CD4-positive, alpha-beta memory T cell (primary cell): ENCODE data around the gene WNT8A. TPM values are rescaled to one million over a fixed set of nuclear protein-coding genes. Genes with fewer than 3 reads are reported as not detected.
A peak's percentile ranks its signal among the peaks of the same experiment; 100 is the strongest.
"Not testable (repeated sequence)": the region's sequence is repeated elsewhere in the genome, so short reads cannot be mapped to it uniquely, and the experiment has no call there.

ENCODE experiments used
- CTCF ChIA-PET: fragments of 350-600 bp; sonication (Branson Sonifier 250); formaldehyde crosslinking; loops from one replicate; lab custom pipeline; 2021; ENCODE audit warnings: inconsistent platforms; ENCODE audit not compliant: partially characterized antibody; lab: Charles Lee
- POLR2A ChIA-PET: fragments of 350-600 bp; sonication (Branson Sonifier 250); formaldehyde crosslinking; loops from one replicate; lab custom pipeline; 2021; ENCODE audit not compliant: partially characterized antibody; lab: Charles Lee
- DNase-seq, 5 donors: peaks; one replicate each; pipeline versions ENCODE4 v3.0.0 to v3.0.0-alpha.2; 2020 to 2022; ENCODE audit warnings: mixed read lengths in 1 of 5
- H3K27ac ChIP-seq: one replicate; pipeline ENCODE4 v1.7.0; 2013; ENCODE audit warnings: low read depth, low read length
- H3K27me3 ChIP-seq: 2 replicates; pipeline ENCODE4 v1.7.0; 2013; ENCODE audit warnings: mild to moderate bottlenecking, low read length, moderate library complexity; ENCODE audit not compliant: insufficient read depth
- H3K36me3 ChIP-seq: 2 replicates; pipeline ENCODE4 v1.7.0; 2013; ENCODE audit warnings: mild to moderate bottlenecking, low read length, moderate library complexity; ENCODE audit not compliant: insufficient read depth
- H3K4me1 ChIP-seq: 2 replicates; pipeline ENCODE4 v1.7.0; 2013; ENCODE audit warnings: mild to moderate bottlenecking, low read length, moderate library complexity; ENCODE audit not compliant: insufficient read depth
- H3K4me3 ChIP-seq, 2 donors: one replicate each; pipeline ENCODE4 v1.7.0; 2013; ENCODE audit warnings: low read length in 2 of 2, mild to moderate bottlenecking in 1 of 2
- H3K9me3 ChIP-seq, 2 donors: one replicate each; pipeline ENCODE4 v1.7.0; 2013; ENCODE audit warnings: low read length in 2 of 2, control low read depth in 1 of 2; ENCODE audit not compliant: control insufficient read depth in 1 of 2
- H3K27ac Mint-ChIP-seq, 7 donors: one replicate each; pipeline ENCODE4 v1.8.0; 2020 to 2021; ENCODE audit warnings: mixed read lengths in 7 of 7, mild to moderate bottlenecking in 6 of 7, inconsistent platforms in 3 of 7, moderate library complexity in 3 of 7
- H3K27me3 Mint-ChIP-seq, 2 donors: one replicate each; pipeline ENCODE4 v1.8.0; 2020 to 2021; ENCODE audit warnings: mixed read lengths in 2 of 2
- H3K36me3 Mint-ChIP-seq, 2 donors: one replicate each; pipeline ENCODE4 v1.8.0; 2020 to 2021; ENCODE audit warnings: mixed read lengths in 2 of 2, inconsistent platforms in 1 of 2, mild to moderate bottlenecking in 1 of 2
- H3K4me1 Mint-ChIP-seq, 4 donors: one replicate each; pipeline ENCODE4 v1.8.0; 2020 to 2021; ENCODE audit warnings: mixed read lengths in 4 of 4, mild to moderate bottlenecking in 1 of 4
- H3K4me3 Mint-ChIP-seq, 8 donors: one replicate each; pipeline ENCODE4 v1.8.0; 2020 to 2021; ENCODE audit warnings: mixed read lengths in 8 of 8, mild to moderate bottlenecking in 7 of 8, moderate library complexity in 6 of 8, inconsistent platforms in 3 of 8
- H3K9me3 Mint-ChIP-seq, 8 donors: one replicate each; pipeline ENCODE4 v1.8.0; 2020 to 2021; ENCODE audit warnings: mixed read lengths in 8 of 8, mild to moderate bottlenecking in 5 of 8, inconsistent platforms in 3 of 8, moderate library complexity in 1 of 8
- intact Hi-C: fragments of 100-400 bp; cut with micrococcal nuclease; formaldehyde crosslinking; loops from one replicate; pipeline ENCODE4 v1.15.1; 2023
- polyA plus RNA-seq, 2 donors: library from polyadenylated mRNA; unstranded; fragments of 300-500 nt; fragmentation: Illumina TruSeq; gene quantifications; one replicate each; pipeline ENCODE4 v1.2.3, GENCODE V29; 2021
- total RNA-seq, 2 experiments: library from RNA; stranded (reverse); gene quantifications; one replicate each; pipeline ENCODE4 v1.2.3, GENCODE V29; 2021

Gene WNT8A
- total and polyA plus RNA-seq, 4 experiments from 2014 or later, result 0.22 TPM; not detected in 3

GRCh38 chr5:138051441-138052296, 32.2 kb upstream of the WNT8A start:
- H3K27ac ChIP-seq, result no peak overlapping the region
- no peak for DNase-seq
- no peaks in the 10 kb centered on the region for H3K36me3 Mint-ChIP-seq
- CTCF ChIA-PET, result interaction anchor here (0.8 kb wide), 1 partner anchor 16 kb away, joined by 3 read pairs; no protein-coding TSS in a partner anchor
- no peaks in the 10 kb centered on the region for H3K36me3 ChIP-seq
- no peaks in the 10 kb centered on the region for H3K9me3 Mint-ChIP-seq
- H3K9me3 ChIP-seq, result no peaks in the 10 kb centered on the region
- intact Hi-C loops, result no loop called here
- POLR2A ChIA-PET, result no interaction called here
- no peaks in the 10 kb centered on the region for H3K4me1 ChIP-seq
- H3K27ac Mint-ChIP-seq, result no peak overlapping the region
- H3K4me3 Mint-ChIP-seq, result no peak overlapping the region
- peaks cover 0 to 1% of the 10 kb centered on the region in 2 donors for H3K27me3 Mint-ChIP-seq
- H3K4me1 Mint-ChIP-seq, result peaks cover 2 to 11% (median 7%) of the 10 kb centered on the region in 4 donors
- no peaks in the 10 kb centered on the region for H3K27me3 ChIP-seq
- H3K4me3 ChIP-seq, result no peak overlapping the region

- DNase-seq, H3K4me3 ChIP-seq, H3K27me3 ChIP-seq, H3K4me3 Mint-ChIP-seq, H3K9me3 ChIP-seq, H3K27ac ChIP-seq, intact Hi-C loops, H3K36me3 Mint-ChIP-seq, H3K9me3 Mint-ChIP-seq, POLR2A ChIA-PET, H3K4me1 ChIP-seq, H3K36me3 ChIP-seq, H3K27me3 Mint-ChIP-seq, H3K27ac Mint-ChIP-seq: not testable (repeated sequence)
- H3K4me1 Mint-ChIP-seq, result peaks cover 2 to 11% (median 7%) of the 10 kb centered on the region in 4 donors
- CTCF ChIA-PET, result interaction anchor here (1.6 to 1.8 kb wide), 2 partner anchors 16 to 310 kb away, joined by 3 to 5 read pairs; no protein-coding TSS in a partner anchor
Measured at GRCh38 chr5:138052718-138053117, 31.1 kb upstream of the WNT8A start.

- CTCF ChIA-PET, result interaction anchor here (1.1 to 1.8 kb wide), 3 partner anchors 16 to 311 kb away, joined by 3 to 5 read pairs (median 3); no protein-coding TSS in a partner anchor
- peak overlapping the region in 1 of 7 donors; percentile 29 for H3K27ac Mint-ChIP-seq
- DNase-seq, result no peak
- H3K4me3 ChIP-seq, result no peak overlapping the region
- H3K27ac ChIP-seq, result no peak overlapping the region
- peaks cover 2 to 11% (median 7%) of the 10 kb centered on the region in 4 donors for H3K4me1 Mint-ChIP-seq
- peaks cover 0 to 1% of the 10 kb centered on the region in 2 donors for H3K27me3 Mint-ChIP-seq
- POLR2A ChIA-PET, result interaction anchor here (1.0 kb wide), 1 partner anchor 25 kb away, joined by 3 read pairs; no protein-coding TSS in a partner anchor
- no peak overlapping the region for H3K4me3 Mint-ChIP-seq
- no peaks in the 10 kb centered on the region for H3K36me3 ChIP-seq
- H3K36me3 Mint-ChIP-seq, result no peaks in the 10 kb centered on the region
- H3K9me3 ChIP-seq, result no peaks in the 10 kb centered on the region
- H3K27me3 ChIP-seq, result no peaks in the 10 kb centered on the region
- no peaks in the 10 kb centered on the region for H3K4me1 ChIP-seq
- no peaks in the 10 kb centered on the region for H3K9me3 Mint-ChIP-seq
- intact Hi-C loops, result no loop called here
Measured at GRCh38 chr5:138053554-138053953, 30.3 kb upstream of the WNT8A start.

GRCh38 chr5:138054206-138054605, 29.6 kb upstream of the WNT8A start:
- Mint-ChIP-seq H3K27me3 (peaks cover 0 to 1% of the 10 kb centered on the region in 2 donors), H3K27ac (peak overlapping the region in 1 of 7 donors; percentile 29), H3K4me3 (no peak overlapping the region), H3K9me3 (no peaks in the 10 kb centered on the region), H3K4me1 (peaks cover 2 to 11% (median 7%) of the 10 kb centered on the region in 4 donors), H3K36me3 (no peaks in the 10 kb centered on the region)
- POLR2A ChIA-PET, result interaction anchor here (1.0 kb wide), 1 partner anchor 26 kb away, joined by 3 read pairs; no protein-coding TSS in a partner anchor
- Histone ChIP-seq H3K27me3 (no peaks in the 10 kb centered on the region), H3K36me3 (no peaks in the 10 kb centered on the region), H3K27ac (no peak overlapping the region), H3K9me3 (no peaks in the 10 kb centered on the region), H3K4me3 (no peak overlapping the region), H3K4me1 (no peaks in the 10 kb centered on the region)
- intact Hi-C loops, result no loop called here
- CTCF ChIA-PET, result interaction anchor here (1.0 to 1.8 kb wide), 4 partner anchors 15 to 312 kb away, joined by 3 to 5 read pairs (median 3); no protein-coding TSS in a partner anchor
- DNase-seq, result no peak

- POLR2A ChIA-PET, result no interaction called here
- Histone ChIP-seq H3K4me3 (no peak overlapping the region), H3K9me3 (no peaks in the 10 kb centered on the region), H3K27ac (no peak overlapping the region), H3K36me3 (no peaks in the 10 kb centered on the region), H3K4me1 (no peaks in the 10 kb centered on the region), H3K27me3 (no peaks in the 10 kb centered on the region)
- Mint-ChIP-seq H3K4me3 (no peak overlapping the region), H3K27ac (no peak overlapping the region), H3K36me3 (no peaks in the 10 kb centered on the region), H3K27me3 (peaks cover 0 to 1% of the 10 kb centered on the region in 2 donors), H3K4me1 (peaks cover 2 to 11% (median 7%) of the 10 kb centered on the region in 4 donors), H3K9me3 (no peaks in the 10 kb centered on the region)
- CTCF ChIA-PET, result interaction anchor here (1.0 kb wide), 1 partner anchor 14 kb away, joined by 3 read pairs; no protein-coding TSS in a partner anchor
- intact Hi-C loops, result no loop called here
- DNase-seq, result no peak
Measured at GRCh38 chr5:138054847-138055558, 28.8 kb upstream of the WNT8A start.

- Mint-ChIP-seq H3K4me3 (no peak overlapping the region), H3K9me3 (no peaks in the 10 kb centered on the region), H3K4me1 (peaks cover 3 to 6% (median 5%) of the 10 kb centered on the region in 4 donors), H3K27ac (peak overlapping the region in 2 of 7 donors; percentile 7 to 69), H3K27me3 (peaks cover 0 to 2% of the 10 kb centered on the region in 2 donors), H3K36me3 (no peaks in the 10 kb centered on the region)
- no peak for DNase-seq
- Histone ChIP-seq H3K27me3 (no peaks in the 10 kb centered on the region), H3K4me1 (no peaks in the 10 kb centered on the region), H3K4me3 (no peak overlapping the region), H3K27ac (no peak overlapping the region), H3K9me3 (no peaks in the 10 kb centered on the region), H3K36me3 (no peaks in the 10 kb centered on the region)
- CTCF ChIA-PET, result interaction anchor here (0.7 to 8.0 kb wide), 10 partner anchors 13 to 434 kb away, joined by 3 to 136 read pairs (median 4); partner anchors contain the start of gene FAM13B
- POLR2A ChIA-PET, result no interaction called here
- intact Hi-C loops, result no loop called here
Measured at GRCh38 chr5:138064526-138064925, 19.3 kb upstream of the WNT8A start.
